ENCODE measurements around the gene RCHY1.

DNA sequence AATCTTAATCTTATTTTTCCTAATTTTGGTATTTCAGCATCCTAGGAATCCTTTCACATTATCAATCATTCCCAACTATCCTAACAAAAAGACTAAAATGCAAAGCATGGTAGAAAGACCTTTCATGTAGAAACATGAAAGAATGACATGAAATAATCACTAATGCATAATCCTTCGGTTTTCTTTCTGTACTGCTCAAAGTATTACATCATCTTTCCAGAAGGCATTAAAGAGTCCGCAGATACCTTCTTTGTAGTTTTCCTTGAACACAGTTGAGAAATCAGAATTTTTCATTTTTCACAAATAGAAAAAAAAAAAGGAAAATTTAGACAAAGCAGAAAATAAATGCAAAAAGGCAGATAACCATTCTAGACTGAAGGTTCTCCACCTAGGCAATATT, 11.5 kb downstream of the RCHY1 start:
- TF ChIP-seq, protein P1, sequence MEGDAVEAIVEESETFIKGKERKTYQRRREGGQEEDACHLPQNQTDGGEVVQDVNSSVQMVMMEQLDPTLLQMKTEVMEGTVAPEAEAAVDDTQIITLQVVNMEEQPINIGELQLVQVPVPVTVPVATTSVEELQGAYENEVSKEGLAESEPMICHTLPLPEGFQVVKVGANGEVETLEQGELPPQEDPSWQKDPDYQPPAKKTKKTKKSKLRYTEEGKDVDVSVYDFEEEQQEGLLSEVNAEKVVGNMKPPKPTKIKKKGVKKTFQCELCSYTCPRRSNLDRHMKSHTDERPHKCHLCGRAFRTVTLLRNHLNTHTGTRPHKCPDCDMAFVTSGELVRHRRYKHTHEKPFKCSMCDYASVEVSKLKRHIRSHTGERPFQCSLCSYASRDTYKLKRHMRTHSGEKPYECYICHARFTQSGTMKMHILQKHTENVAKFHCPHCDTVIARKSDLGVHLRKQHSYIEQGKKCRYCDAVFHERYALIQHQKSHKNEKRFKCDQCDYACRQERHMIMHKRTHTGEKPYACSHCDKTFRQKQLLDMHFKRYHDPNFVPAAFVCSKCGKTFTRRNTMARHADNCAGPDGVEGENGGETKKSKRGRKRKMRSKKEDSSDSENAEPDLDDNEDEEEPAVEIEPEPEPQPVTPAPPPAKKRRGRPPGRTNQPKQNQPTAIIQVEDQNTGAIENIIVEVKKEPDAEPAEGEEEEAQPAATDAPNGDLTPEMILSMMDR (IDR thresholded peaks at IDR 0.05): no peak
- TF ChIP-seq POLR2A (IDR thresholded peaks at IDR 0.05): no peak
